ENCODE results near the gene SLCO2A1.

Gene SLCO2A1

GRCh38 chr3:133884054-133884886 is 145.5 kb downstream of the SLCO2A1 start:
- DNase-seq (ENCODE audit: low read depth, low spot score) = no peak

GRCh38 chr3:133883641-133884040 is 146.1 kb downstream of the SLCO2A1 start:
- DNase-seq (ENCODE audit: low read depth, low spot score) = no peak

- no peak for DNase-seq (ENCODE audit: low read depth, low spot score)
Observed at GRCh38 chr3:133882986-133883586, 146.6 kb downstream of the SLCO2A1 start.

- DNase-seq (ENCODE audit: low read depth, low spot score) = no peak
Observed at GRCh38 chr3:133881939-133882825, 147.5 kb downstream of the SLCO2A1 start.

GRCh38 chr3:133881492-133881891 is 148.2 kb downstream of the SLCO2A1 start:
- no peak for DNase-seq (ENCODE audit: low read depth, low spot score)

- no peak for DNase-seq (ENCODE audit: low read depth, low spot score)
Observed at GRCh38 chr3:133880886-133881455, 148.8 kb downstream of the SLCO2A1 start.

GRCh38 chr3:133880287-133880686 is 149.4 kb downstream of the SLCO2A1 start:
- no peak for DNase-seq (ENCODE audit: low read depth, low spot score)

GRCh38 chr3:133878518-133878917 is 151.2 kb downstream of the SLCO2A1 start:
- DNase-seq (ENCODE audit: low read depth, low spot score) = no peak
